ENCODE measurements around the gene KLF15.

GRCh38 chr3:126349611-126350501 lies 7.4 kb downstream of the KLF15 start:
- TF ChIP-seq CTCF (IDR thresholded peaks at IDR 0.05): no peak
- no peak for TF ChIP-seq POLR2A (IDR thresholded peaks at IDR 0.05)
